ENCODE data around the gene SMPD3. TPM values are rescaled to one million over a fixed set of nuclear protein-coding genes. Genes with fewer than 3 reads are reported as not detected.

Gene SMPD3
- 1.1 TPM for total RNA-seq

GRCh38 chr16:68448360-68448970 is at the start of gene SMPD3:
Gene SMPD3 (minus strand): TSS chr16:68448508. CDS start chr16:68372181, 76,327 bp downstream.

GRCh38 chr16:68310774-68311511 is 137.4 kb downstream of the SMPD3 start, which contains the start of the genes PRMT7 and SLC7A6OS:
Gene PRMT7 (plus strand): TSS chr16:68311019. CDS start chr16:68315980, 4,961 bp downstream.
Gene SLC7A6OS (minus strand): TSS chr16:68310946. CDS start chr16:68310926, 20 bp downstream.

Small RNAs within 50 kb of the gene (small RNA-seq; reads per million reads assigned to genes)
- gene RF00019 (ENCODE audit: low replicate concordance) (not detected), gene RNU4-30P (ENCODE audit: low replicate concordance) (not detected)

Other genes starting within 250 kb of the SMPD3 start
- 16.1 TPM for gene ESRP2, start 212.4 kb downstream of the SMPD3 start, total RNA-seq
- 34.9 TPM for gene PLA2G15, start 203.1 kb downstream of the SMPD3 start, total RNA-seq
- gene SLC7A6, start 184.0 kb downstream of the SMPD3 start, total RNA-seq, result 21.8 TPM
- gene SLC7A6OS, start 137.6 kb downstream of the SMPD3 start, total RNA-seq, result 15.5 TPM
- 76.5 TPM for gene PRMT7, start 137.5 kb downstream of the SMPD3 start, total RNA-seq
- 43.6 TPM for gene ZFP90, start 90.8 kb upstream of the SMPD3 start, total RNA-seq
- gene CDH3, start 196.8 kb upstream of the SMPD3 start, total RNA-seq, result 46.4 TPM